Measurements from ENCODE around the gene CYP4F8.

GRCh38 chr19:15634105-15634504 is 19.1 kb downstream of the CYP4F8 start:
- TF ChIP-seq CTCF (IDR thresholded peaks at IDR 0.05; ENCODE audit: low read depth, low read length) (no peak), EZH2phosphoT487 (IDR thresholded peaks at IDR 0.05; ENCODE audit: low read depth) (no peak)

All from OCI-LY3 (cell line).